MG63 (cell line): ENCODE measurements around the gene ARFIP2. TPM values are rescaled to one million over a fixed set of nuclear protein-coding genes. Genes with fewer than 3 reads are reported as not detected.

ENCODE experiments used
- DNase-seq: peaks from one replicate; pipeline ENCODE4 v3.0.0-alpha.2; 2020
- H3K27me3 ChIP-seq: fragments of 250-450 bp; sonication (Bioruptor Pico); 2 replicates; pipeline ENCODE4 v1.5.1; 2020; ENCODE audit warnings: mild to moderate bottlenecking, moderate library complexity
- H3K36me3 ChIP-seq: fragments of 250-450 bp; sonication (Bioruptor Pico); 2 replicates; pipeline ENCODE4 v1.5.1; 2020; ENCODE audit warnings: mild to moderate bottlenecking, moderate library complexity
- H3K4me3 ChIP-seq: fragments of 250-450 bp; sonication (Bioruptor Pico); 2 replicates; pipeline ENCODE4 v1.5.1; 2020; ENCODE audit warnings: mild to moderate bottlenecking, moderate library complexity
- H3K9me3 ChIP-seq: fragments of 250-450 bp; sonication (Bioruptor Pico); 2 replicates; pipeline ENCODE4 v1.5.1; 2020; ENCODE audit warnings: mild to moderate bottlenecking, moderate library complexity
- total RNA-seq: library from RNA; depleted of rRNA; stranded (reverse); fragments of >200 nt; shearing (Covaris generic); gene quantifications from 2 replicates; pipeline ENCODE4 v1.2.3, GENCODE V29; 2014; ENCODE audit warnings: low replicate concordance

ARFIP2 gene
- total RNA-seq, 1 experiment from 2014 or later, result 53.9 TPM

- Histone ChIP-seq H3K27me3 (no peaks in the 10 kb centered on the region), H3K36me3 (no peaks in the 10 kb centered on the region; the same call in 1 of the 2 replicates), H3K4me3 (no peak overlapping the region), H3K9me3 (no peaks in the 10 kb centered on the region)
- DNase-seq, result peak; percentile 59
These were observed 12.2 kb downstream of the ARFIP2 start for GRCh38 chr11:6468712-6469495.

GRCh38 chr11:6459099-6459450 is 22.1 kb downstream of the ARFIP2 start:
- H3K36me3 ChIP-seq, result no peaks in the 10 kb centered on the region; the same call in 1 of the 2 replicates
- H3K9me3 ChIP-seq, result no peaks in the 10 kb centered on the region
- DNase-seq, result no peak
- H3K4me3 ChIP-seq, result no peak overlapping the region
- no peaks in the 10 kb centered on the region for H3K27me3 ChIP-seq

- H3K27me3 ChIP-seq, result no peaks in the 10 kb centered on the region
- no peaks in the 10 kb centered on the region for H3K9me3 ChIP-seq
- H3K4me3 ChIP-seq, result no peak overlapping the region
- DNase-seq, result no peak
- H3K36me3 ChIP-seq, result no peaks in the 10 kb centered on the region; the same call in 1 of the 2 replicates
These were observed 22.6 kb downstream of the ARFIP2 start for GRCh38 chr11:6458352-6459098.

GRCh38 chr11:6457581-6458320 is 23.4 kb downstream of the ARFIP2 start:
- Histone ChIP-seq H3K4me3 (no peak overlapping the region), H3K9me3 (no peaks in the 10 kb centered on the region), H3K27me3 (no peaks in the 10 kb centered on the region), H3K36me3 (peaks cover 3% of the 10 kb centered on the region)
- DNase-seq, result no peak

GRCh38 chr11:6456361-6457073 is 24.6 kb downstream of the ARFIP2 start:
- no peak for DNase-seq
- H3K4me3 ChIP-seq, result no peak overlapping the region
- no peaks in the 10 kb centered on the region for H3K27me3 ChIP-seq
- H3K9me3 ChIP-seq, result no peaks in the 10 kb centered on the region
- peaks cover 6% of the 10 kb centered on the region for H3K36me3 ChIP-seq

- peaks cover 12% of the 10 kb centered on the region for H3K36me3 ChIP-seq
- H3K9me3 ChIP-seq, result no peaks in the 10 kb centered on the region
- no peaks in the 10 kb centered on the region for H3K27me3 ChIP-seq
- no peak overlapping the region for H3K4me3 ChIP-seq
- no peak for DNase-seq
These were observed 26.1 kb downstream of the ARFIP2 start for GRCh38 chr11:6455070-6455469.

GRCh38 chr11:6453152-6453551 is 28.0 kb downstream of the ARFIP2 start:
- H3K4me3 ChIP-seq, result no peak overlapping the region
- H3K27me3 ChIP-seq, result no peaks in the 10 kb centered on the region
- no peak for DNase-seq
- H3K36me3 ChIP-seq, result peaks cover 12% of the 10 kb centered on the region
- no peaks in the 10 kb centered on the region for H3K9me3 ChIP-seq

GRCh38 chr11:6452219-6452618 is 28.9 kb downstream of the ARFIP2 start:
- peaks cover 12% of the 10 kb centered on the region for H3K36me3 ChIP-seq
- H3K4me3 ChIP-seq, result no peak overlapping the region
- no peaks in the 10 kb centered on the region for H3K27me3 ChIP-seq
- peak; percentile 27 for DNase-seq
- no peaks in the 10 kb centered on the region for H3K9me3 ChIP-seq

- H3K36me3 ChIP-seq, result peaks cover 12% of the 10 kb centered on the region
- no peak for DNase-seq
- H3K4me3 ChIP-seq, result no peak overlapping the region
- H3K27me3 ChIP-seq, result no peaks in the 10 kb centered on the region
- no peaks in the 10 kb centered on the region for H3K9me3 ChIP-seq
These were observed 32.6 kb downstream of the ARFIP2 start for GRCh38 chr11:6448574-6448973.

- H3K4me3 ChIP-seq, result no peak overlapping the region
- H3K9me3 ChIP-seq, result no peaks in the 10 kb centered on the region
- no peaks in the 10 kb centered on the region for H3K27me3 ChIP-seq
- DNase-seq, result peak; percentile 33
- H3K36me3 ChIP-seq, result no peaks in the 10 kb centered on the region
These were observed 37.7 kb downstream of the ARFIP2 start for GRCh38 chr11:6443269-6444003.

GRCh38 chr11:6442441-6442840 is 38.7 kb downstream of the ARFIP2 start:
- DNase-seq, result no peak
- no peaks in the 10 kb centered on the region for H3K27me3 ChIP-seq
- no peaks in the 10 kb centered on the region for H3K9me3 ChIP-seq
- no peaks in the 10 kb centered on the region for H3K36me3 ChIP-seq
- H3K4me3 ChIP-seq, result no peak overlapping the region

GRCh38 chr11:6440906-6441358 is 40.2 kb downstream of the ARFIP2 start, which contains the start of gene HPX:
Gene HPX (minus strand): TSS chr11:6440987. CDS start chr11:6440963, 24 bp downstream.
- Histone ChIP-seq H3K36me3 (no peaks in the 10 kb centered on the region), H3K27me3 (no peaks in the 10 kb centered on the region), H3K9me3 (no peaks in the 10 kb centered on the region), H3K4me3 (no peak within 1 kb of the TSS)
- DNase-seq, result no peak

- peak; percentile 33 for DNase-seq
- no peaks in the 10 kb centered on the region for H3K36me3 ChIP-seq
- H3K27me3 ChIP-seq, result no peaks in the 10 kb centered on the region
- H3K4me3 ChIP-seq, result no peak overlapping the region
- H3K9me3 ChIP-seq, result no peaks in the 10 kb centered on the region
These were observed 42.1 kb downstream of the ARFIP2 start for GRCh38 chr11:6438979-6439571.

GRCh38 chr11:6437993-6438392 is 43.1 kb downstream of the ARFIP2 start:
- Histone ChIP-seq H3K27me3 (no peaks in the 10 kb centered on the region), H3K9me3 (no peaks in the 10 kb centered on the region), H3K4me3 (no peak overlapping the region), H3K36me3 (no peaks in the 10 kb centered on the region)
- no peak for DNase-seq

GRCh38 chr11:6437423-6437822 is 43.7 kb downstream of the ARFIP2 start:
- no peaks in the 10 kb centered on the region for H3K27me3 ChIP-seq
- no peak overlapping the region for H3K4me3 ChIP-seq
- no peaks in the 10 kb centered on the region for H3K9me3 ChIP-seq
- no peaks in the 10 kb centered on the region for H3K36me3 ChIP-seq
- DNase-seq, result no peak
